Hepatocyte (in vitro differentiated cells): ENCODE measurements around the gene PDPN. TPM values are rescaled to one million over a fixed set of nuclear protein-coding genes. Genes with fewer than 3 reads are reported as not detected.

Experiments
- DNase-seq: peaks from one replicate; pipeline ENCODE4 v3.0.0-alpha.2; 2016; ENCODE audit warnings: low spot score
- H2AFZ ChIP-seq: fragments of 200-600 bp; sonication (generic); 2 replicates; pipeline ENCODE4 v1.6.0; 2016; ENCODE audit warnings: antibody characterized with exemption, mild to moderate bottlenecking
- H3K27ac ChIP-seq: fragments of 200-600 bp; sonication (generic); 2 replicates; pipeline ENCODE4 v1.5.1; 2016; ENCODE audit warnings: mild to moderate bottlenecking
- H3K27me3 ChIP-seq: fragments of 200-600 bp; sonication (generic); 2 replicates; pipeline ENCODE4 v1.6.1; 2016
- H3K36me3 ChIP-seq: fragments of 200-600 bp; sonication (generic); replicated peaks from 2 replicates; pipeline ENCODE4 v1.5.1; 2016; ENCODE audit warnings: low read depth; ENCODE audit not compliant: insufficient read depth
- H3K4me1 ChIP-seq: fragments of 200-600 bp; sonication (generic); 2 replicates; pipeline ENCODE4 v1.5.1; 2016; ENCODE audit warnings: mild to moderate bottlenecking, moderate library complexity; ENCODE audit not compliant: insufficient read depth
- H3K4me2 ChIP-seq: fragments of 200-600 bp; sonication (generic); 2 replicates; pipeline ENCODE4 v1.6.0; 2016
- H3K4me3 ChIP-seq: fragments of 200-600 bp; sonication (generic); 2 replicates; pipeline ENCODE4 v1.5.1; 2016; ENCODE audit warnings: mild to moderate bottlenecking
- H3K79me2 ChIP-seq: fragments of 200-600 bp; sonication (generic); 2 replicates; pipeline ENCODE4 v1.6.0; 2017; ENCODE audit warnings: mild to moderate bottlenecking
- H3K9me2 ChIP-seq: fragments of 200-600 bp; sonication (generic); replicated peaks from 2 replicates; pipeline ENCODE4 v1.6.0; 2017; ENCODE audit warnings: mild to moderate bottlenecking; ENCODE audit not compliant: insufficient read depth
- H3K9me3 ChIP-seq: fragments of 200-600 bp; sonication (generic); 2 replicates; pipeline ENCODE4 v1.5.1; 2016; ENCODE audit warnings: low read depth, mild to moderate bottlenecking
- H4K20me1 ChIP-seq: fragments of 200-600 bp; sonication (generic); 2 replicates; pipeline ENCODE4 v1.6.0; 2016; ENCODE audit warnings: mild to moderate bottlenecking; ENCODE audit not compliant: insufficient read depth, poor library complexity, severe bottlenecking
- EZH2 ChIP-seq: fragments of 200-600 bp; sonication (generic); IDR thresholded peaks from 2 replicates; pipeline ENCODE4 v1.6.1; 2016; ENCODE audit warnings: antibody characterized with exemption, mild to moderate bottlenecking, borderline replicate concordance
- EZH2phosphoT487 ChIP-seq: fragments of 200-600 bp; sonication (generic); IDR thresholded peaks from one replicate; pipeline ENCODE4 v1.6.1; 2018; ENCODE audit warnings: antibody characterized with exemption, mild to moderate bottlenecking, low read depth, moderate library complexity; ENCODE audit not compliant: unreplicated experiment, severe bottlenecking
- WGBS: methylation state at CpG from one replicate; pipeline ENCODE4 v1.1.6; 2016; ENCODE audit warnings: low lambda C conversion rate; ENCODE audit errors: missing lambda C conversion rate; 5-methylcytosine and 5-hydroxymethylcytosine counted together
- polyA plus RNA-seq: library from polyadenylated mRNA; unstranded; fragments of >200 nt; fragmentation: Nextera tagmentation; extraction: Ambion mirVana; gene quantifications from 2 replicates; pipeline ENCODE4 v1.2.1, GENCODE V29; 2016
- total RNA-seq: library from RNA; depleted of rRNA; stranded (reverse); fragments of >200 nt; gene quantifications from 2 replicates; pipeline ENCODE4 v1.2.3, GENCODE V29; 2014
- TF ChIP-seq, protein P1 (sequence below): fragments of 200-600 bp; sonication (generic); IDR thresholded peaks from 2 replicates; pipeline ENCODE4 v1.5.1; 2016; ENCODE audit warnings: antibody characterized with exemption, mild to moderate bottlenecking; ENCODE audit not compliant: poor library complexity

The PDPN gene
- total and polyA plus RNA-seq, 2 experiments from 2014 or later, result 305 to 478 TPM

DNA sequence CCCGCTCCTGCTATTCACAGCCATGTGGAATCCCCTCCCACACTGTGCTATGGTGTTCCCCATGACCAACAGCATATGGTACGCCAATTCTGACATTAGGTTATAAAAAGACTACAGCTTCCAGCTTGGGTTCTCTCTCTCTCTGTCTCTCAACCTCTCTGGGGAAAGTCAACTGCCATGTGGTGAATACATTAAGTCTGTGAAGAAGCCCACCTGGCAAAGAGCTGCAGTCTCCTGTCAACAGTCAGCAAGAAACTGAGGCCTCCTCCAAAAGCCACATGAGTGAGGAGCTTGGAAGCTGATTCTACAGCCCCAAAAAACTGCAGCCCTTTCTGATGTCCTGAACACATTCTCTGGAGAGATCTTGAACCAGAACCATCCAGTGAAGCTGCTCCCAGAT lies 44.8 kb upstream of the PDPN start:
- TF ChIP-seq EZH2phosphoT487, result no peak
- TF ChIP-seq EZH2, result no peak
- TF ChIP-seq, protein P1, sequence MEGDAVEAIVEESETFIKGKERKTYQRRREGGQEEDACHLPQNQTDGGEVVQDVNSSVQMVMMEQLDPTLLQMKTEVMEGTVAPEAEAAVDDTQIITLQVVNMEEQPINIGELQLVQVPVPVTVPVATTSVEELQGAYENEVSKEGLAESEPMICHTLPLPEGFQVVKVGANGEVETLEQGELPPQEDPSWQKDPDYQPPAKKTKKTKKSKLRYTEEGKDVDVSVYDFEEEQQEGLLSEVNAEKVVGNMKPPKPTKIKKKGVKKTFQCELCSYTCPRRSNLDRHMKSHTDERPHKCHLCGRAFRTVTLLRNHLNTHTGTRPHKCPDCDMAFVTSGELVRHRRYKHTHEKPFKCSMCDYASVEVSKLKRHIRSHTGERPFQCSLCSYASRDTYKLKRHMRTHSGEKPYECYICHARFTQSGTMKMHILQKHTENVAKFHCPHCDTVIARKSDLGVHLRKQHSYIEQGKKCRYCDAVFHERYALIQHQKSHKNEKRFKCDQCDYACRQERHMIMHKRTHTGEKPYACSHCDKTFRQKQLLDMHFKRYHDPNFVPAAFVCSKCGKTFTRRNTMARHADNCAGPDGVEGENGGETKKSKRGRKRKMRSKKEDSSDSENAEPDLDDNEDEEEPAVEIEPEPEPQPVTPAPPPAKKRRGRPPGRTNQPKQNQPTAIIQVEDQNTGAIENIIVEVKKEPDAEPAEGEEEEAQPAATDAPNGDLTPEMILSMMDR, result no peak
- no peaks in the 10 kb centered on the region for H4K20me1 ChIP-seq

DNA sequence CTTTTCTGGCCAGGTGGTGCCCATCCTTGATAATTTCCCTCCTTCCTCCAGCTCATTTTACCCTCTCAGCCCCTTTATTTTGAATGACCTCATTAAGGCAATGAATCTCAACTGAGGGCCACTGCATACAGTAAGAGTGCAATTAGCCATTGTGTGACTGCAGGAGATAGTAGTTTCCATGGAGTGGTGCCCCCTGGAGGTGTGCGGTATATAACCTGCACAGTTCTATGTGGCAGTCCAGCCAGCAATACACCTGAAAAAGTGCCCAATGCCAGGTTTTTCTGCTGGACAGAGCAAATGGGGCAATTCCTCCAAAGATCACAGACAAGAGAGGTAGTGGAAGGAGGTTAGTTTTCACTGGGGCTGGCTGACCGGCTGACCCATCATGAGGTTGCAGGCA lies 43.9 kb upstream of the PDPN start:
- H3K4me3 ChIP-seq, result no peak overlapping the region
- no peaks in the 10 kb centered on the region for H4K20me1 ChIP-seq

More for the DNA sequence above, 44.8 kb upstream of the PDPN start:
- no peak overlapping the region for H3K4me2 ChIP-seq
- H3K27me3 ChIP-seq, result no peaks in the 10 kb centered on the region
- DNase-seq, result no peak
- H3K36me3 ChIP-seq, result no peaks in the 10 kb centered on the region
- no peak overlapping the region for H2AFZ ChIP-seq
- no peak overlapping the region for H3K27ac ChIP-seq
- H3K9me2 ChIP-seq, result no peaks in the 10 kb centered on the region
- peaks cover 5% of the 10 kb centered on the region for H3K4me1 ChIP-seq
- 96% methylated on average over 2 of the region's 2 CpGs for WGBS
- H3K9me3 ChIP-seq, result no peaks in the 10 kb centered on the region
- no peaks in the 10 kb centered on the region for H3K79me2 ChIP-seq
- no peak overlapping the region for H3K4me3 ChIP-seq

DNA sequence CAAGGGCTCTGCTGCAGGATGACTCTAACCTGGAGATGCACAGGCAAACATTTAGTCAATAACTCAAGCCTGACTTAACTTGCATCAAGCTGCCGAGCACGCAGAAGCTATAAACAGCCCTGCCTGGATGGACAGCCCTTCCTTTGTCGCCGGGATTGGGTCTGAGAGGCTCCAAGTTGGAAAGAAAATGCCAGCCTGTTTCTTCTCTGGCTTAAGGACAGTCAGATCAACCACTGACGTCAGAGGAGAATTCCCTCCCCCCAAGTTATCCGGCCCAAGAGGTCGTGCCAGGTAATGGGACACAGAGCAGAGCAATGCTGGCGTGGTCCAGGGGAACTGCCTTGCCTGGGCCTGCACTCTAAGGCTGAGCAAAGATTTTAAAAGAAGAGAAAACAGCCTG lies 42.8 kb upstream of the PDPN start:
- Histone ChIP-seq H3K79me2 (no peaks in the 10 kb centered on the region), H3K36me3 (no peaks in the 10 kb centered on the region), H2AFZ (no peak overlapping the region), H3K4me3 (no peak overlapping the region), H3K4me1 (peaks cover 6% of the 10 kb centered on the region), H3K9me2 (no peaks in the 10 kb centered on the region), H3K27me3 (no peaks in the 10 kb centered on the region), H3K4me2 (no peak overlapping the region), H3K27ac (no peak overlapping the region), H3K9me3 (no peaks in the 10 kb centered on the region), H4K20me1 (no peaks in the 10 kb centered on the region)
- WGBS, result 66% methylated on average over 8 of the region's 8 CpGs
- TF ChIP-seq EZH2phosphoT487, result no peak
- TF ChIP-seq, protein P1, result no peak
- TF ChIP-seq EZH2, result no peak
- DNase-seq, result no peak

More for the DNA sequence above, 43.9 kb upstream of the PDPN start:
- Histone ChIP-seq H3K9me2 (no peaks in the 10 kb centered on the region), H3K9me3 (no peaks in the 10 kb centered on the region), H3K4me2 (no peak overlapping the region), H3K79me2 (no peaks in the 10 kb centered on the region), H3K27me3 (no peaks in the 10 kb centered on the region), H2AFZ (no peak overlapping the region), H3K36me3 (no peaks in the 10 kb centered on the region), H3K27ac (no peak overlapping the region), H3K4me1 (peaks cover 6% of the 10 kb centered on the region)
- no peak for DNase-seq
- 77% methylated on average over 2 of the region's 2 CpGs for WGBS
- no peak for TF ChIP-seq EZH2phosphoT487
- TF ChIP-seq, protein P1, result no peak
- no peak for TF ChIP-seq EZH2
